GM23338 (cell line): Measurements from ENCODE around the gene PSMB3. TPM values are rescaled to one million over a fixed set of nuclear protein-coding genes. Genes with fewer than 3 reads are reported as not detected.

Experiments
- ATAC-seq: fragments of 200-7000 bp; cut with Tn5 transposase; 3 replicates; pipeline ENCODE4 v1.9.1; 2020
- DNase-seq: peaks from one replicate; pipeline ENCODE4 v3.0.0-alpha.2; 2015; ENCODE audit warnings: low spot score
- H2AFZ ChIP-seq: fragments of 200-600 bp; sonication (generic); 2 replicates; pipeline ENCODE4 v1.8.0; 2016; ENCODE audit warnings: antibody characterized with exemption, mild to moderate bottlenecking, moderate library complexity
- H3F3A ChIP-seq: fragments of 200-600 bp; sonication (generic); replicated peaks from 2 replicates; pipeline ENCODE4 v1.8.0; 2017; ENCODE audit warnings: antibody characterized with exemption, mixed run types, low read depth
- H3K27ac ChIP-seq: fragments of 200-600 bp; sonication (generic); 2 replicates; pipeline ENCODE4 v1.6.1; 2016; ENCODE audit warnings: low read depth
- H3K27me3 ChIP-seq: fragments of 200-600 bp; sonication (generic); 2 replicates; pipeline ENCODE4 v1.8.0; 2016; ENCODE audit warnings: mild to moderate bottlenecking, mixed run types, moderate library complexity; ENCODE audit not compliant: insufficient read depth
- H3K36me3 ChIP-seq: fragments of 200-600 bp; sonication (generic); 2 replicates; pipeline ENCODE4 v1.8.0; 2016; ENCODE audit warnings: mild to moderate bottlenecking; ENCODE audit not compliant: insufficient read depth
- H3K4me1 ChIP-seq: fragments of 200-600 bp; sonication (generic); 2 replicates; pipeline ENCODE4 v1.8.0; 2016; ENCODE audit warnings: mild to moderate bottlenecking, moderate library complexity; ENCODE audit not compliant: insufficient read depth
- H3K4me2 ChIP-seq: fragments of 200-600 bp; sonication (generic); 2 replicates; pipeline ENCODE4 v1.7.1; 2017; ENCODE audit warnings: mixed run types
- H3K4me3 ChIP-seq: fragments of 200-600 bp; sonication (generic); 2 replicates; pipeline ENCODE4 v1.6.1; 2016; ENCODE audit warnings: mixed run types
- H3K79me2 ChIP-seq: fragments of 200-600 bp; sonication (generic); replicated peaks from 2 replicates; pipeline ENCODE4 v1.8.0; 2017; ENCODE audit warnings: mild to moderate bottlenecking; ENCODE audit not compliant: insufficient read depth
- H3K9me2 ChIP-seq: fragments of 200-600 bp; sonication (generic); 2 replicates; pipeline ENCODE4 v1.8.0; 2017; ENCODE audit not compliant: insufficient read depth
- H4K20me1 ChIP-seq: fragments of 200-600 bp; sonication (generic); replicated peaks from 2 replicates; pipeline ENCODE4 v1.8.0; 2017; ENCODE audit warnings: mild to moderate bottlenecking; ENCODE audit not compliant: insufficient read depth
- H3K27ac Mint-ChIP-seq: 2 replicates; pipeline ENCODE4 v1.8.0; 2020; ENCODE audit warnings: inconsistent platforms, mild to moderate bottlenecking, moderate library complexity, mixed read lengths
- H3K27me3 Mint-ChIP-seq: 3 replicates; pipeline ENCODE4 v1.8.0; 2022; ENCODE audit warnings: low read depth, mild to moderate bottlenecking, moderate library complexity, mixed read lengths, inconsistent platforms; ENCODE audit not compliant: insufficient read depth, poor library complexity
- H3K36me3 Mint-ChIP-seq: 3 replicates; pipeline ENCODE4 v1.8.0; 2021; ENCODE audit warnings: low read depth, mild to moderate bottlenecking, inconsistent platforms, moderate library complexity, mixed read lengths
- H3K4me1 Mint-ChIP-seq: 3 replicates; pipeline ENCODE4 v1.8.0; 2020; ENCODE audit warnings: mild to moderate bottlenecking, inconsistent platforms, mixed read lengths
- H3K4me3 Mint-ChIP-seq: 3 replicates; pipeline ENCODE4 v1.8.0; 2021; ENCODE audit warnings: moderate library complexity, mild to moderate bottlenecking, inconsistent platforms, mixed read lengths
- H3K9me3 Mint-ChIP-seq: 3 replicates; pipeline ENCODE4 v1.8.0; 2020; ENCODE audit warnings: moderate library complexity, mild to moderate bottlenecking, inconsistent platforms, mixed read lengths
- CREB1 ChIP-seq: fragments of 250-450 bp; sonication (Bioruptor Pico); IDR thresholded peaks from 2 replicates; pipeline ENCODE4 v1.5.0; 2020; ENCODE audit warnings: low read depth, mild to moderate bottlenecking, moderate library complexity
- ETS1 ChIP-seq: IDR thresholded peaks from 2 replicates; pipeline ENCODE4 v1.6.1; 2016; ENCODE audit warnings: antibody characterized with exemption
- JUNB ChIP-seq: IDR thresholded peaks from one replicate; pipeline ENCODE4 v1.6.1; 2016; ENCODE audit warnings: antibody characterized with exemption; ENCODE audit not compliant: unreplicated experiment
- POLR2AphosphoS5 ChIP-seq: IDR thresholded peaks from 2 replicates; pipeline ENCODE4 v1.6.1; 2016; ENCODE audit warnings: antibody characterized with exemption, low read depth
- REST ChIP-seq: IDR thresholded peaks from one replicate; pipeline ENCODE4 v1.6.1; 2018; ENCODE audit warnings: antibody characterized with exemption; ENCODE audit not compliant: unreplicated experiment
- STAT1 ChIP-seq: IDR thresholded peaks from one replicate; pipeline ENCODE4 v1.6.1; 2016; ENCODE audit warnings: antibody characterized with exemption; ENCODE audit not compliant: unreplicated experiment
- ZNF114 ChIP-seq: fragments of 250-450 bp; sonication (Bioruptor Pico); IDR thresholded peaks from 2 replicates; pipeline ENCODE4 v1.5.0; 2020; ENCODE audit warnings: mild to moderate bottlenecking, moderate library complexity
- ZNF331 ChIP-seq: fragments of 250-450 bp; sonication (Bioruptor Pico); IDR thresholded peaks from 2 replicates; pipeline ENCODE4 v1.5.0; 2020; ENCODE audit warnings: low read depth, mild to moderate bottlenecking, moderate library complexity
- ZNF462 ChIP-seq: fragments of 250-450 bp; sonication (Bioruptor Pico); IDR thresholded peaks from 2 replicates; pipeline ENCODE4 v1.5.0; 2020; ENCODE audit warnings: mild to moderate bottlenecking, moderate library complexity
- polyA plus RNA-seq: library from polyadenylated mRNA; unstranded; fragments of >200 nt; fragmentation: Nextera tagmentation; extraction: Ambion mirVana; gene quantifications from 2 replicates; pipeline ENCODE4 v1.2.1, GENCODE V29; 2016
- total RNA-seq: library from RNA; depleted of rRNA; stranded (reverse); fragments of >200 nt; shearing (Covaris generic); gene quantifications from 2 replicates; pipeline ENCODE4 v1.2.3, GENCODE V29; 2014

PSMB3 gene
- total and polyA plus RNA-seq, 2 experiments from 2014 or later = 250 to 523 TPM

GRCh38 chr17:38749223-38750043 is 3.1 kb upstream of the PSMB3 start:
- Mint-ChIP-seq H3K9me3 (peaks cover 5% of the 10 kb centered on the region), H3K4me1 (peaks cover 30% of the 10 kb centered on the region), H3K36me3 (peaks cover 16% of the 10 kb centered on the region), H3K27me3 (peaks cover 44% of the 10 kb centered on the region), H3K4me3 (peak overlapping the region; percentile 97), H3K27ac (peak overlapping the region; percentile 45; the same call in 1 of the 2 replicates)
- peak overlapping the region; percentile 96 for H3K4me2 ChIP-seq
- H3K4me1 ChIP-seq = peaks cover 43% of the 10 kb centered on the region
- peaks cover 33% of the 10 kb centered on the region for H4K20me1 ChIP-seq
- H3K27me3 ChIP-seq = peaks cover 16% of the 10 kb centered on the region
- DNase-seq (peak; percentile 91), ATAC-seq (peak; percentile 19)
- peak overlapping the region; percentile 66; the same call in 1 of the 2 replicates for H3K27ac ChIP-seq
- peaks cover 3% of the 10 kb centered on the region; the same call in 1 of the 2 replicates for H3F3A ChIP-seq
- peaks cover 51% of the 10 kb centered on the region for H3K79me2 ChIP-seq
- H3K9me2 ChIP-seq = no peaks in the 10 kb centered on the region
- TF ChIP-seq CREB1 (no peak), POLR2AphosphoS5 (peak; percentile 96)
- H3K36me3 ChIP-seq = no peaks in the 10 kb centered on the region
- H3K4me3 ChIP-seq = peak overlapping the region; percentile 69
- H2AFZ ChIP-seq = peak overlapping the region; percentile 72

GRCh38 chr17:38750044-38750311 is 2.6 kb upstream of the PSMB3 start:
- no peaks in the 10 kb centered on the region for H3K36me3 ChIP-seq
- peaks cover 16% of the 10 kb centered on the region for H3K27me3 ChIP-seq
- Mint-ChIP-seq H3K4me1 (peaks cover 28% of the 10 kb centered on the region), H3K4me3 (peak overlapping the region; percentile 97), H3K27me3 (peaks cover 40% of the 10 kb centered on the region), H3K27ac (peak overlapping the region; percentile 45; the same call in 1 of the 2 replicates), H3K36me3 (peaks cover 15% of the 10 kb centered on the region), H3K9me3 (peaks cover 5% of the 10 kb centered on the region)
- peak overlapping the region; percentile 69 for H3K4me3 ChIP-seq
- ATAC-seq (no peak), DNase-seq (no peak)
- peaks cover 50% of the 10 kb centered on the region for H3K79me2 ChIP-seq
- no peaks in the 10 kb centered on the region for H3K9me2 ChIP-seq
- TF ChIP-seq REST (no peak), ZNF114 (CRISPR knock-in tag) (no peak), ZNF462 (no peak), JUNB (no peak), ETS1 (no peak), POLR2AphosphoS5 (no peak), CREB1 (no peak), STAT1 (no peak), ZNF331 (no peak)
- H4K20me1 ChIP-seq = peaks cover 28% of the 10 kb centered on the region
- peak overlapping the region; percentile 72 for H2AFZ ChIP-seq
- peak overlapping the region; percentile 66; the same call in 1 of the 2 replicates for H3K27ac ChIP-seq
- H3F3A ChIP-seq = peaks cover under 1% of the 10 kb centered on the region; the same call in 1 of the 2 replicates
- peaks cover 40% of the 10 kb centered on the region for H3K4me1 ChIP-seq
- peak overlapping the region; percentile 96 for H3K4me2 ChIP-seq
